Neural progenitor cell (in vitro differentiated cells): ENCODE results near the gene RBFOX1. TPM values are rescaled to one million over a fixed set of nuclear protein-coding genes. Genes with fewer than 3 reads are reported as not detected.

Experiments
- DNase-seq: peaks from one replicate; pipeline ENCODE4 v3.0.0-alpha.2; 2016; ENCODE audit warnings: low spot score
- H2AFZ ChIP-seq: fragments of 200-600 bp; sonication (generic); replicated peaks from 2 replicates; pipeline ENCODE4 v1.6.1; 2016; ENCODE audit warnings: antibody characterized with exemption
- H3F3A ChIP-seq: fragments of 200-600 bp; sonication (generic); 2 replicates; pipeline ENCODE4 v1.6.1; 2016; ENCODE audit warnings: antibody characterized with exemption, low read depth
- H3K27ac ChIP-seq: fragments of 200-600 bp; sonication (generic); 2 replicates; pipeline ENCODE4 v1.5.1; 2016; ENCODE audit warnings: mild to moderate bottlenecking
- H3K27me3 ChIP-seq: fragments of 200-600 bp; sonication (generic); 2 replicates; pipeline ENCODE4 v1.6.1; 2016; ENCODE audit warnings: mild to moderate bottlenecking, moderate library complexity
- H3K36me3 ChIP-seq: fragments of 200-600 bp; sonication (generic); 2 replicates; pipeline ENCODE4 v1.5.1; 2016
- H3K4me1 ChIP-seq: fragments of 200-600 bp; sonication (generic); 2 replicates; pipeline ENCODE4 v1.6.1; 2016; ENCODE audit warnings: mixed run types
- H3K4me2 ChIP-seq: fragments of 200-600 bp; sonication (generic); 2 replicates; pipeline ENCODE4 v1.6.1; 2016
- H3K4me3 ChIP-seq: fragments of 200-600 bp; sonication (generic); 2 replicates; pipeline ENCODE4 v1.5.1; 2016
- H3K79me2 ChIP-seq: fragments of 200-600 bp; sonication (generic); 2 replicates; pipeline ENCODE4 v1.6.1; 2016; ENCODE audit warnings: low read depth
- H3K9ac ChIP-seq: fragments of 200-600 bp; sonication (generic); 2 replicates; pipeline ENCODE4 v1.6.1; 2016
- H3K9me3 ChIP-seq: fragments of 200-600 bp; sonication (generic); 2 replicates; pipeline ENCODE4 v1.5.1; 2016; ENCODE audit warnings: low read depth
- H4K20me1 ChIP-seq: fragments of 200-600 bp; sonication (generic); 2 replicates; pipeline ENCODE4 v1.6.1; 2016; ENCODE audit warnings: low read depth
- H3K27ac Mint-ChIP-seq: 3 replicates; pipeline ENCODE4 v1.8.0; 2021; ENCODE audit warnings: mixed read lengths
- H3K27me3 Mint-ChIP-seq: 2 replicates; pipeline ENCODE4 v1.8.0; 2022; ENCODE audit warnings: low read depth, mild to moderate bottlenecking, inconsistent platforms, moderate library complexity, mixed read lengths; ENCODE audit not compliant: insufficient read depth
- H3K36me3 Mint-ChIP-seq: 3 replicates; pipeline ENCODE4 v1.8.0; 2021; ENCODE audit warnings: mixed read lengths
- H3K4me1 Mint-ChIP-seq: 3 replicates; pipeline ENCODE4 v1.8.0; 2021; ENCODE audit warnings: mixed read lengths
- H3K4me3 Mint-ChIP-seq: 3 replicates; pipeline ENCODE4 v1.8.0; 2021; ENCODE audit warnings: mild to moderate bottlenecking, moderate library complexity, mixed read lengths
- H3K9me3 Mint-ChIP-seq: 3 replicates; pipeline ENCODE4 v1.8.0; 2020; ENCODE audit warnings: mixed read lengths
- CTCF ChIP-seq: fragments of 200-600 bp; sonication (generic); IDR thresholded peaks from 2 replicates; pipeline ENCODE4 v1.5.1; 2017; ENCODE audit warnings: antibody characterized with exemption, mild to moderate bottlenecking
- EZH2 ChIP-seq: fragments of 200-600 bp; sonication (generic); IDR thresholded peaks from 2 replicates; pipeline ENCODE4 v1.6.1; 2017; ENCODE audit warnings: antibody characterized with exemption, mild to moderate bottlenecking, moderate library complexity
- EZH2phosphoT487 ChIP-seq: fragments of 200-600 bp; sonication (generic); IDR thresholded peaks from 2 replicates; pipeline ENCODE4 v1.6.1; 2017; ENCODE audit warnings: antibody characterized with exemption
- total RNA-seq: library from RNA; depleted of rRNA; stranded (reverse); fragments of >200 nt; gene quantifications from 2 replicates; pipeline ENCODE4 v1.2.3, GENCODE V29; 2015; ENCODE audit warnings: low replicate concordance

Gene RBFOX1
- total RNA-seq, 1 donor from 2014 or later, result 1.2 TPM

GRCh38 chr16:7503666-7504065 lies 171.0 kb downstream of the RBFOX1 start:
- no peaks in the 10 kb centered on the region for H3K9me3 Mint-ChIP-seq
- no peak for TF ChIP-seq EZH2
- TF ChIP-seq EZH2phosphoT487, result no peak
- TF ChIP-seq CTCF, result no peak
- no peak overlapping the region for H3K27ac ChIP-seq

GRCh38 chr16:7504844-7505243 lies 172.2 kb downstream of the RBFOX1 start:
- no peak overlapping the region for H3K27ac ChIP-seq
- Mint-ChIP-seq H3K4me3 (no peak overlapping the region), H3K27ac (no peak overlapping the region), H3K36me3 (no peaks in the 10 kb centered on the region), H3K4me1 (peaks cover 11% of the 10 kb centered on the region), H3K27me3 (no peaks in the 10 kb centered on the region), H3K9me3 (no peaks in the 10 kb centered on the region)
- H3K4me2 ChIP-seq, result no peak overlapping the region
- peaks cover 3% of the 10 kb centered on the region for H3K4me1 ChIP-seq
- H3K36me3 ChIP-seq, result no peaks in the 10 kb centered on the region
- no peaks in the 10 kb centered on the region for H4K20me1 ChIP-seq
- H3K79me2 ChIP-seq, result no peaks in the 10 kb centered on the region
- no peaks in the 10 kb centered on the region for H3K27me3 ChIP-seq
- TF ChIP-seq CTCF (no peak), EZH2 (no peak), EZH2phosphoT487 (no peak)
- no peak overlapping the region for H3K4me3 ChIP-seq
- H2AFZ ChIP-seq, result no peak overlapping the region
- no peaks in the 10 kb centered on the region for H3K9me3 ChIP-seq
- no peak overlapping the region for H3K9ac ChIP-seq
- no peaks in the 10 kb centered on the region for H3F3A ChIP-seq
- DNase-seq, result no peak

More at GRCh38 chr16:7503666-7504065, 171.0 kb downstream of the RBFOX1 start:
- no peaks in the 10 kb centered on the region for H3K9me3 ChIP-seq
- H3K36me3 ChIP-seq, result no peaks in the 10 kb centered on the region
- no peaks in the 10 kb centered on the region for H3F3A ChIP-seq
- no peaks in the 10 kb centered on the region for H3K4me1 ChIP-seq
- Mint-ChIP-seq H3K27ac (no peak overlapping the region), H3K4me1 (peaks cover under 1% of the 10 kb centered on the region), H3K4me3 (no peak overlapping the region), H3K27me3 (no peaks in the 10 kb centered on the region), H3K36me3 (no peaks in the 10 kb centered on the region)
- H3K9ac ChIP-seq, result no peak overlapping the region
- no peak overlapping the region for H3K4me2 ChIP-seq
- DNase-seq, result no peak
- no peaks in the 10 kb centered on the region for H4K20me1 ChIP-seq
- no peaks in the 10 kb centered on the region for H3K27me3 ChIP-seq
- H3K79me2 ChIP-seq, result no peaks in the 10 kb centered on the region
- no peak overlapping the region for H3K4me3 ChIP-seq
- no peak overlapping the region for H2AFZ ChIP-seq

DNA sequence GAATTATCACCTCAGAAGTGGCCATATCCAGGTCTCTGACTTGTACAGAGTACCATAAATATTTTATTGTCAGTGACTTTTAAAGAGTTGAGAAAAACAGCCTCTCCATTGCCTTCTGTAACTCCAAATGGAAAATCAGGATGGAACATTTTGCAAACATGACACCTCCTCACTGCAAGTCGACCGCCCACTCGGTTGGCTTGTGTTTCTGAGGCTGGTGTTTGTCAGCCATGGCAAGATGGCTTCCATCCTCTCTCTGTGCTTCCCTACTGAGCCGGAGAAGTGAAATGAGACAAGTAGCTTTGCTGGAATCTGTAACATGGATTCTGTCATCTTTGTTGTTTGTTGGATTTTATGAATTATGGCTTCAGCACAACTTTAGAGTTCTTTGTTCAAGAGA lies 172.8 kb downstream of the RBFOX1 start:
- no peak overlapping the region for H3K27ac ChIP-seq
- no peak overlapping the region for H3K4me3 ChIP-seq
- H3K79me2 ChIP-seq, result no peaks in the 10 kb centered on the region
- H3K36me3 ChIP-seq, result no peaks in the 10 kb centered on the region
- no peak overlapping the region for H3K9ac ChIP-seq
- peaks cover 10% of the 10 kb centered on the region for H3K4me1 ChIP-seq
- no peaks in the 10 kb centered on the region for H4K20me1 ChIP-seq
- Mint-ChIP-seq H3K4me3 (no peak overlapping the region), H3K4me1 (peaks cover 17% of the 10 kb centered on the region), H3K36me3 (no peaks in the 10 kb centered on the region), H3K27me3 (no peaks in the 10 kb centered on the region), H3K9me3 (no peaks in the 10 kb centered on the region), H3K27ac (no peak overlapping the region)
- no peak for DNase-seq
- H3K9me3 ChIP-seq, result no peaks in the 10 kb centered on the region
- no peak overlapping the region for H3K4me2 ChIP-seq
- no peaks in the 10 kb centered on the region for H3F3A ChIP-seq
- TF ChIP-seq EZH2 (no peak), EZH2phosphoT487 (no peak), CTCF (no peak)
- H3K27me3 ChIP-seq, result no peaks in the 10 kb centered on the region
- no peak overlapping the region for H2AFZ ChIP-seq
